Peyer's patch (tissue), 4 donors: ENCODE results near the gene CMTM4. TPM values are rescaled to one million over a fixed set of nuclear protein-coding genes. Genes with fewer than 3 reads are reported as not detected.

ENCODE experiments used
- DNase-seq, 3 donors: peaks; one replicate each; pipeline ENCODE4 v3.0.0-alpha.2; 2017 to 2019
- H3K27ac ChIP-seq, 4 donors: fragments of 200-600 bp; sonication (generic); one replicate each; pipeline ENCODE4 v1.5.1; 2016 to 2019
- H3K27me3 ChIP-seq, 2 donors: fragments of 200-600 bp; sonication (generic); one replicate each; pipeline ENCODE4 v1.5.1; 2019
- H3K36me3 ChIP-seq, 3 donors: fragments of 200-600 bp; sonication (generic); one replicate each; pipeline ENCODE4 v1.5.1; 2016 to 2019
- H3K4me1 ChIP-seq, 4 donors: fragments of 200-600 bp; sonication (generic); one replicate each; pipeline ENCODE4 v1.5.1; 2016 to 2019
- H3K4me3 ChIP-seq, 4 donors: fragments of 200-600 bp; sonication (generic); 1 replicate in 3 of 4; 2 replicates in 1 of 4; pipeline ENCODE4 v1.5.1; 2016 to 2019; ENCODE audit warnings: mild to moderate bottlenecking in 1 of 4
- H3K9me3 ChIP-seq, 4 donors: fragments of 200-600 bp; sonication (generic); one replicate each; pipeline ENCODE4 v1.5.1; 2016 to 2019; ENCODE audit warnings: mild to moderate bottlenecking in 1 of 4
- CTCF ChIP-seq, 6 experiments: fragments of 450-650 bp in 4 of 6; fragments of 200-600 bp in 2 of 6; sonication (generic) in 1 of 6; IDR thresholded peaks; one replicate each; pipeline ENCODE4 v1.5.1; 2017 to 2019; ENCODE audit warnings: antibody characterized with exemption in 6 of 6, mild to moderate bottlenecking in 3 of 6, moderate library complexity in 1 of 6
- POLR2A ChIP-seq, 2 donors: fragments of 450-650 bp; IDR thresholded peaks; one replicate each; pipeline ENCODE4 v1.5.1; 2017; ENCODE audit warnings: antibody characterized with exemption in 2 of 2, mild to moderate bottlenecking in 2 of 2, moderate library complexity in 2 of 2
- total RNA-seq, 4 donors: library from RNA; depleted of rRNA; stranded (reverse); fragments of >200 nt; gene quantifications; one replicate each; pipeline ENCODE4 v1.1.0, GENCODE V29; 2016

The CMTM4 gene
- total RNA-seq, 4 donors from 2014 or later = 33.8 to 116 (median 101) TPM

GRCh38 chr16:66682271-66682670, 14.3 kb downstream of the CMTM4 start:
- Histone ChIP-seq H3K9me3 (no peaks in the 10 kb centered on the region), H3K4me1 (no peaks in the 10 kb centered on the region), H3K27me3 (no peaks in the 10 kb centered on the region), H3K36me3 (no peaks in the 10 kb centered on the region), H3K4me3 (no peak overlapping the region), H3K27ac (no peak overlapping the region)
- TF ChIP-seq CTCF (IDR thresholded peaks at IDR 0.05) = no peak
- TF ChIP-seq POLR2A (IDR thresholded peaks at IDR 0.05) = no peak
- DNase-seq = no peak

DNA sequence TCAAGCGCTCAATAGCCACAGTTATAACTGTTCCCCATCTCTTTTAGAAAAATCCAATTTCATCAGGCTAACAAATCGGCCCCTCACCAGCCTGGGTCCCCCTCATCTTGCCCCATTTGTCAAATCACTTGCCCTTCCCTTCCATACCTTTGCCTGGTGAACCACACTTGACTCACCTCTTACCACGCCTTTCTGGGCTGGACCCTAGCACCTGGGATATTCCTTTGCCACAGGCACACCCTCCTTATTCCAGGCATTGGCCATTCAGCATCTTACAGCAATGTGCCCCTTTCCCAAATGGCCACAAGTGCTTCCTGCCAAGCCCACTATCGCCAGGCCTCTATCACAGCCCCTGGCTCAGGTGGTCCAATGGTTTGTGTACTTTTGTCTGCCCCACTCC, 14.9 kb downstream of the CMTM4 start:
- DNase-seq = peak in 1 of 3 donors; percentile 52
- Histone ChIP-seq H3K36me3 (no peaks in the 10 kb centered on the region), H3K4me1 (peaks cover 0 to 4% (median 0%) of the 10 kb centered on the region in 4 donors), H3K4me3 (no peak overlapping the region), H3K27ac (no peak overlapping the region), H3K9me3 (no peaks in the 10 kb centered on the region), H3K27me3 (no peaks in the 10 kb centered on the region)
- TF ChIP-seq POLR2A (IDR thresholded peaks at IDR 0.05) (no peak), CTCF (IDR thresholded peaks at IDR 0.05) (no peak)

GRCh38 chr16:66678337-66678736, 18.2 kb downstream of the CMTM4 start:
- Histone ChIP-seq H3K36me3 (no peaks in the 10 kb centered on the region), H3K4me1 (peaks cover 0 to 4% (median 0%) of the 10 kb centered on the region in 4 donors), H3K9me3 (no peaks in the 10 kb centered on the region), H3K27ac (no peak overlapping the region), H3K27me3 (no peaks in the 10 kb centered on the region), H3K4me3 (no peak overlapping the region)
- TF ChIP-seq CTCF (IDR thresholded peaks at IDR 0.05) (no peak), POLR2A (IDR thresholded peaks at IDR 0.05) (no peak)
- DNase-seq = no peak

- Histone ChIP-seq H3K9me3 (no peaks in the 10 kb centered on the region), H3K36me3 (no peaks in the 10 kb centered on the region), H3K4me1 (peaks cover 0 to 4% (median 0%) of the 10 kb centered on the region in 4 donors), H3K27ac (no peak overlapping the region), H3K4me3 (no peak overlapping the region), H3K27me3 (no peaks in the 10 kb centered on the region)
- TF ChIP-seq POLR2A (IDR thresholded peaks at IDR 0.05) (no peak), CTCF (IDR thresholded peaks at IDR 0.05) (no peak)
- peak in 1 of 3 donors; percentile 8 for DNase-seq
Observed at GRCh38 chr16:66677836-66678235, 18.7 kb downstream of the CMTM4 start.

DNA sequence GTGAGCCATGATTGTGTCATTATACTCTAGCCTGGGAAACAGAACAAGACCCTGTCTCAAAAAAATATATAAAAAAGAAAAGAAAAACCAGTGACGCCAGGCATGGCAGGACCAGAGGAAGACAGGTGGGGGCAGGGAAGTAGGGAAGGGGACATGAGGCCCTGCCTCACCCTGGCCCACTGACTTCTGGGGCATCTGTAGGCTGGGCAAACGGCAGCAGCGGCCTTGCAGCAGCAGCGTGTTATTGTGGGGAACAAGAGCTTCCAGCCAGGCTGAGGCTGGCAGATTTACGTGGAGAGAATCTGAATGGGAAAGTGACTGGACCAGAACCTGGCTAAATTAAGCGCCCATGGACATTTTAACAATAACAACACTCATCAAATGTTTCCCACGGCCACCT, 19.4 kb downstream of the CMTM4 start:
- DNase-seq = no peak
- Histone ChIP-seq H3K27me3 (no peaks in the 10 kb centered on the region), H3K27ac (no peak overlapping the region), H3K4me1 (peaks cover 0 to 4% (median 0%) of the 10 kb centered on the region in 4 donors), H3K9me3 (no peaks in the 10 kb centered on the region), H3K4me3 (no peak overlapping the region), H3K36me3 (no peaks in the 10 kb centered on the region)
- TF ChIP-seq POLR2A (IDR thresholded peaks at IDR 0.05) (no peak), CTCF (IDR thresholded peaks at IDR 0.05) (no peak)

DNA sequence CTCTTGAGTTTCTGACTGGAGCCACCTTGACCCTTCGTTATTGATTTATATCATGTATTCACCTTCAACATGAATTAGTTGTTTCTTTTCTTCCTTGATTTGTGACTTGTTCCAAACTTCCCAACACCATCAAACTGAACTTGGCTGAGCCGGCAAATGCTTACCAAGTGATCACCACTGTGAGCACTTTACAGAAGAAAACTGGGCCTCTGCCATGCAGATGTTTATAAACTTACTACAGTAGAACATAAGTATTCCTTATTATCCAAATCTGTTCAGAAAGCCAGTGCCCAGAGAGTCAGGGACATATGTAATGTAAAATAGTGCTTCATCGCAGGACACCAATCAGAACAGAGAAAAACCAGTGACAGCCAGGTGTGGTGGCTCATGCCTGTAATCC, 19.9 kb downstream of the CMTM4 start:
- no peaks in the 10 kb centered on the region for H3K36me3 ChIP-seq
- TF ChIP-seq CTCF (IDR thresholded peaks at IDR 0.05) = no peak
- no peak for TF ChIP-seq POLR2A (IDR thresholded peaks at IDR 0.05)
- no peak for DNase-seq
- H3K4me3 ChIP-seq = no peak overlapping the region
- no peaks in the 10 kb centered on the region for H3K27me3 ChIP-seq
- H3K27ac ChIP-seq = no peak overlapping the region
- H3K9me3 ChIP-seq = no peaks in the 10 kb centered on the region
- H3K4me1 ChIP-seq = peaks cover 0 to 4% (median 0%) of the 10 kb centered on the region in 4 donors
